GM18868 (cell line): Measurements from ENCODE around the gene EMID1.

Source experiments
- ATAC-seq: cut with Tn5 transposase; IDR thresholded peaks from one replicate; pipeline ENCODE4 v1.9.1; 2021; ENCODE audit warnings: mild to moderate bottlenecking, moderate library complexity; ENCODE audit not compliant: unreplicated experiment

Gene EMID1

DNA sequence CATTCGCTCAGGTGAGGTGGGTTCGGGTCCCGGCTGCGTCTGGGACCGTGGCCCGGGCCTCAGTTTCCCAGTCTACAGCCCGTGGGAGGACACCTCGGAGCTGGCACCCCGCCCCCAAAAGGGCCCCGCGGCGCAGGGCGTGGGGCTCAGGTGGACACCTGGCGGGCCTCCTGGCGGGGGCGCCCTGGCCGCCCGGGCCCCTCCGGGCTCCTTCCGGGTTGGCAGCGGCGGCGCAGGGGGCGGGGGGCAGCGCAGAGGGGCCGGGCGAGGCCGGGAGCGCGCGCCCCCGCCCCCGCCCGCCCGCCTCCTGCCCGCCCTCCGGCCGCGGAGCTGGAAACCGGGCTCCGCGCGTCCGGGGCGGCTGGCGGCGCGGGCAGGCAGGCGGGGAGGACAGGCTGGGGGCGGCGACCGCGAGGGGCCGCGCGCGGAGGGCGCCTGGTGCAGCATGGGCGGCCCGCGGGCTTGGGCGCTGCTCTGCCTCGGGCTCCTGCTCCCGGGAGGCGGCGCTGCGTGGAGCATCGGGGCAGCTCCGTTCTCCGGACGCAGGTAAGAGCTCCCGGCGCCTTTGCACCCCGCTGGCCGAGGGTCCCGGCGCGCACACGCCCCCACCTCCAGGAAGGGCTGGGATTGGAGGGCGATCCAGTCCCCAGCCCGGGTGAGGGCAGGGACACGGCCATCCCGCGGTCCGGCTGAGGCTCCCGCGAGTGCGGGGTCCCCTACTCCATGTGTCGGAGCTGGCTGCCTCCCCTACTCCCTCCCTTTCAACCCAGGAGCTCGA, at the start of gene EMID1:
Gene EMID1 (plus strand): TSS at position 303 of the 778 bp plus-strand sequence. CDS start 143 bp downstream, at position 446.
- ATAC-seq = no peak

DNA sequence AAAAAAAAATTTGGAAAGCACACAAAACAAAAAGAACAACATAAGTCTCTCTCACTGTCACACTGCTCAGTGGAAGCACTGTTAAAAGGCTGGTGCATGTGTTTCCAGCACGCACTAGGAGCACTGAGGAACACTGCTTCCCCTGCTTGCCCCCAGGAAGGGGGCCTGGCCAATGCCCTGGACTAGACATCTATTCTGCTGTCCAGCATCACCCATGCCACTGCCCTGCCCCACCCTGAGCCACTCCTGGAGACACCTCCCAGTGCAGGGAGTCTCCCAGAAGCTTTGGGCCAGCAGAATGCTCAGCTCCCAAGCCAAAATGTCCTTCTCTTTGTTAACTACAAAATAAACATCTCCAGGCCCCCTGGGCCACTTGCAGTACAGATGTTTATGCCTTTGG, 49.7 kb upstream of the EMID1 start:
- ATAC-seq = no peak

DNA sequence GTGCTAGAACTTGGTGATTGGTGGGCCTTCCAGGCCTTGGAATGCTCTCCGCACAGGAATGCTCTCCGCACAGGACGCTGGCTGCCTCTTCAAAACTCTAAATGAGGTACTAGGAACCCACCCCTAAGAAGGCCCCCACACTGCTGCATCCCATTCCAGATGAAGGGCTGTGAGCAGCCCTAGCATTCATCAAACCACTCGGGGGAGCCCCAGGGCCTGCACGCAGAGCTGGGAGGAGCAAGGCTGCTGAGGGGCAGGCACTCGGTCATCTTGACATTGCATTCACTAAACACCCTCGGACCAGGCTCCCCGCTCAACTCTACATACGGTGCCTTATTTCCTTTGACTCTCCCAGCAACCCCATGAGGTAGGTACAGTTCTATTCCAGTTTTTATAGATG, 49.2 kb upstream of the EMID1 start:
- no peak for ATAC-seq

DNA sequence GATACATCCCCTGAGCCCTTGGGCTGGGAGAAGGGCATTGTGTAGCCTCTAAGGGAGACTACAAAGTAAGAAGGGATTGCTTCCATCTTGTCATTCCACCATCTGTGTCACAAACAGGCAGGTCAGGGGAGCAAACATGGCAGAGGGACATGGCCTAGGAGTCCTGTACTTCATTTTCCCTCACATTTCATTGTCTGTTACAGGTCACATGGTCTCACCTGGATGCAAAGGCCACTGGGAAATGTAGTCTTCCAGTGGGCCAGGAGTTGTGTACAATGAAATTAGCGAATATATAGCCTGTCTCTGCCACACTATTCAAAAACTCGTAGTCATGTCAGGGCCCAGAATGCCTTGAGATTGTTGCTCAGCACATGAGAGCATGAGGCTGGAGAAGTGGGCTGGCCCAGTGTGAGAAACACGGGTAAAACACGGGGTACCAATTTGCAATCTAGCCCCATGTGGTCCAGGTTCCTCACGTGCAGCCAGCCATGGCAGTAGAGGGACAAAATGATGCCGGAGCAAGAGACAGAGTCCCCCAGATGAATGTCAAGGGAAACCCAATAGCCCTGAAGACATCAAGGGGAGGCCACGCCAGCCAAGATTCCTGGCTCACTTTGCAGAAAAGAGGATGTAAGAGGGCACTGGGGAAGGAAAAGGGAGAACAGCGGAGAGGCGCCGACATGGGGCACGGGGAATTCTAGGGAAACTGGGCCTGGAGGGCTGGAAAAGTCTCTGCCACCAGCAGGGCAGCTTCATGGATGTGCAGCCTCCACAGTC, 47.7 kb upstream of the EMID1 start:
- ATAC-seq = no peak

DNA sequence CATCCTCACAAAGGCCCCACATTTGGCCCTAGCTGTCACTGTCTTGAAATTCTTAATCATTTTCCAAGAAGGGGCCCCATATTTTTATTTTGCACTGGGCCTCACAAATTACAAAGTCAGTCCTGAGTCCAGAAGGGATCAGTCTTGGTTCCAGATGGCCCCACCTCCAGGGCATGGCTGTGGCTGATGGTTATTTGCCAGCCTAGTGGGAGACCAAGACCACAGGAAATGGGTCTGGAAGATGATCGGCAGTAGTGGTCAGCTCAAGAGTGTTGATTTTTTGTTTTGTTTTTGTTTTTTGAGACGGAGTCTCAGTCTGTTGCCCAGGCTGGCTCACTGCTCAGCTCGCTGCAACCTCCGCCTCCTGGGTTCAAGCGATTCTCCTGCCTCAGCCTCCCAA, 47.1 kb upstream of the EMID1 start:
- no peak for ATAC-seq

DNA sequence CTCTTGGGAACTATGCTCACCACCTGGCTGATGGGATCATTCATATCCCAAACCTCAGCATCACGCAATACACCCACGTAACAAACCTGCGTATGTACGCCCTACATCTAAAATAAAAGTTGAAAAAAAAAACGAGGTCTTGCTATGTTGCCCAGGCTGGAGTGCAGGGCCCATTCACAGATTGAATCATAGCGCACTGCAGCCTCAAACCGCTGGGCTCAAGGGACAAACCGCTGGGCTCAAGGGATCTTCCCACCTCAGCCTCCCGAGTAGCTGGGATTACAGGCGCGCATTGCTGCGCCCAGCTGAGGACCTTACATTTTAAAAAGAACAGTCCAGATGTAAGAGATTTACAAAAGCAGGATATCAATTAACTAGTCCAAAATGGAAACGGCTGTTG, 41.9 kb upstream of the EMID1 start:
- ATAC-seq = no peak

DNA sequence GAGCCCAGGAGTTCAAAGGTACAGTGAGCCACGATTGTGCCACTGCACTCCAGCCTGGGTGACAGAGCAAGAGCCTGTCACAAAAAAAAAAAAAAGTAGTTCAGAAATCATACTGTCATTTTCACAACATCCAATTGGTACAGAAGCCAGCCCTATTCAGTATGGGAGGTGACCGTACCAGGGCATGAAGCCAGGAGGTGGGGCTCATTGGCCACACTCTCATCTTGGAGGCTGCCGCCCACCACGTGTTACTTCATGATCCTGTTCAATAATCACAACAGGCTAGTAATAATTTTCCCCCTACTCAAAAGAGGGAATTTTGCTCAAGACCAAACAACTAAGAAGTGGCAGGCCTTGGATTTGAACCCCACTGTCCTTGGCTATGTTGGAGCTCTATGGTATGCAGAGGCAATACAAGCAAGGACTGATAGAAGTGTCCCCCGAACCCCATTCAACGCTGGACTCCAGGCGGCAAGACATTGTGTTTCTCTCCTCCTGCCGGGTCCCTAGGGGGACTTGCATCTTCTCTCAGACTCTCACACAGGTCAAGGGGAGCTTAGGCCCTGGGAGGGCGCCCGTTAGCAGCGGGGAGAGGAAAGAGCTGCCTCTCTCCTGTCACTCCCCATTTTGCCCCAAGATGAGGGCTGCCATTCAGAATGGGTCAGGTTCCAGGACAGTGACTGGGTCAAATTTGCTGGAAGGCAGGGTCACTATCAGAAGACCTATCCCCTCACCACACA, 40.2 kb upstream of the EMID1 start:
- ATAC-seq = no peak

DNA sequence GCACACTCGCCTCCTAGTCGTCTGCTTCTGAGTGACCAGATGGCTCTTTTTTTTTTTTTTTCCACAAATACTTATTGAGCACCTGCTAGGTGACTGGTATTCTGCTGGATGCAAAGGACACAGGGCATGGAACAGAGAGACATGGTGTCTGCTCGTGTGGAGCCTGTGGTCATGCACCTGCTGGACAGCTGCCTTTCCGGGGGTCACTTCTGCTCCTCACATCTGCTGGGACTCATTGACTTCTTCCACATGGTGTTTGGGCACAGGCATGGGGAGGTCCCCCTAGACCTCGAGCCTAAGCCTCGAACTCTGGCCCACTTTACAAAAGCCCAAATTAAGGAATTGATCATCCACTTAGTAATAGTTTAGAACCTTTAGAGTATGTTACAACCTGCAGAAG, 39.5 kb upstream of the EMID1 start:
- ATAC-seq = no peak

DNA sequence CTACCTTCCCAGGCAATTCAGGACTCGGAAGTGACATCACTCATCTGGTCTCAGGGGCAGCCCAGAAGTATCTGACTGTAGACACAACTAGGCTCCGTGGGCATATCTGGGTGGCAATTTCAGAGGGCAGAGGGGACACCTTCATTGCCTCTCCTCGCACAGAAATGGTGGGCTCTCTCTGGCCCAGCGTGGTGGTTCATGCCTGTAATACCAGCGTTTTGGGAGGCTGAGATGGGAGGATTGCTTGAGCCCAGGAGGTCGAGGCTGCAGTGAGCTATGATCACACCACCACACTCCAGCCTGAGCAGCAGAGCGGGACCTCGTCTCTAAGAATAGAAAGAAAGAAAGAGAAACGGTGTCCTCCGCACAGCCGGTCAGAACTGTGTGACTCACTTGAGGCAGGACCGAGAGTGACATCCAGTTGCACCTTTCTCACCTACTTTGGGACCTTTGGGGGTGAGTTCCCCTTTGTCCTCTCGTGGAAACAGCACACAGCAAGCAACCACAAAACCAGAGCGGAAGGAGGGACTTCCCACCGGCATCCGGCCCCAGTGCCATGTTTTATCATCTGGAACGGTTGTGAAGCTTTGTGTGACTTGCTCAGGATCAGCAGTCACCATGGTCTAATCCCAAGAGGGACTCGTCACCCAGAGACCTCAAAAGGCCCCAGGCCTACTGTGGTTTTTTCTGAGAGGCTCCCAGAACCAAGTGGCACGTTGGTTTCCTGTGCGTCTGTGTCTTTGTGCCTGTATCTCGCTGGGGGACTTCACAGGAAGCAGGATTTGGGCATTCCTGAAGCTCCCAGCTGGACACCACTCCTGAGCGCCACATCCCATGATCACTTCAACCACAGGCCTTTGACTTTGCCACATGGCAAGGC, 38.4 kb upstream of the EMID1 start:
- peak; percentile 86 for ATAC-seq

DNA sequence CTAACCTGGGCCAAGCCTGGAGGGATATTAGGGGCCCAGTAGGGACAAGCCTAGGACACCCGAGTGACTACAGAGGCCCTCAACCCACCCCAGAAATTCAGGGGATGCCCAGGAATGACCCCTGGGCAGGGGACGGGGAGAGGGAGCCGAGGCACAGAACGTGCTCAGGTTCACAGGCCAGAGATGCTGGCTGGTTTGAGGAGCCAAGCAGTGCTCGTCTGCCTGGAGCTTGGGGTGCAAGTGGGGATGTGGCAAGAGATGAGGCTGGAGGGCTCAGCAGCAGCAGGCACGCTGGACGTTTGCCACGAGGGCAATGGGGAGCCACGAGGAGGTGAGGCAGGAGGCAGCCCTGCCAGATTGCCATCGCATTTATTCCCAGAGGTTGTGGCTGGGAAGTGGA, 34.0 kb upstream of the EMID1 start:
- no peak for ATAC-seq

DNA sequence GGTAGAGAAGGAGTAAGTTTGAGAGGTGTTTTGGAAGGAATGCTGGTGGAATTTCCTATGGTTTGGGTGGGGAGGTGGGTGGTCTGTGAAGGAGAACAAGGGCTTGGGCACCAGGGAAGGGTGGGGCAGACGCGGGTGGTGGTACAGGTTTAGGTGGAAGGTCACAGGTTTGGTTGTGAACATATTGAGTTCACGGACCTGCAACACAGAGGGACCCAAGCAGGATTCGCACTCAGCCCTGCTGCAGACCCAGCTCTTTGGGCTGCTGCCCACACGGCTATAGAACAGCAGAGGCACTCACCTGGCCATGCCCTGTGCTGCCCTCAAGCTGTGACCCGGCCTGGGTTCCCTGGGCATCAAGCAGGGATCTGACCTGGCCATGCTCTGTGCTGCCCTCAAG, 33.5 kb upstream of the EMID1 start:
- no peak for ATAC-seq

DNA sequence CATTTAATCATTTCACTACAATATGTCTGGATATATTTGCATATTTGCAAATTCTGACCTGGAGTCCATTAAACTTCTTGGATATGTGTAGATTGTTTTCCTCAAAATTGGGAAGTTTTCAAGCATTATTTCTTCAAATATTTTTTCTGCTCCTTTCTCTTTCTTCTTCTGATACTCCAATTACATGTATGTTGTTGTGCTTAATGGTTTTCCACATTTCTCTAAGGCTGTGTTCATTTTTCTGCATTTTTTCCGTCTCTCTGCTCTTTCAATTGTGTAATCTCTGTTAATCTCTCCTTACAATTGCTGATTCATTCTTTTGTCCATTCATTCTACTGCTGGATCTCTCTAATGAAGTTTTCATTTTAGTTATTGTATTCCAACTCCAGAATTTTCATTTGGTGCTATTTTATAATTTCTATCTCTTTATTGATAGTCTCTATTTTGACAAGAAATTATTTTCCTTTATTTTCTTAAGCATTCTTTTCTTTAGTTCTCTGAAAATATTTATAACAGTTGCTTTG, 30.3 kb upstream of the EMID1 start:
- no peak for ATAC-seq

DNA sequence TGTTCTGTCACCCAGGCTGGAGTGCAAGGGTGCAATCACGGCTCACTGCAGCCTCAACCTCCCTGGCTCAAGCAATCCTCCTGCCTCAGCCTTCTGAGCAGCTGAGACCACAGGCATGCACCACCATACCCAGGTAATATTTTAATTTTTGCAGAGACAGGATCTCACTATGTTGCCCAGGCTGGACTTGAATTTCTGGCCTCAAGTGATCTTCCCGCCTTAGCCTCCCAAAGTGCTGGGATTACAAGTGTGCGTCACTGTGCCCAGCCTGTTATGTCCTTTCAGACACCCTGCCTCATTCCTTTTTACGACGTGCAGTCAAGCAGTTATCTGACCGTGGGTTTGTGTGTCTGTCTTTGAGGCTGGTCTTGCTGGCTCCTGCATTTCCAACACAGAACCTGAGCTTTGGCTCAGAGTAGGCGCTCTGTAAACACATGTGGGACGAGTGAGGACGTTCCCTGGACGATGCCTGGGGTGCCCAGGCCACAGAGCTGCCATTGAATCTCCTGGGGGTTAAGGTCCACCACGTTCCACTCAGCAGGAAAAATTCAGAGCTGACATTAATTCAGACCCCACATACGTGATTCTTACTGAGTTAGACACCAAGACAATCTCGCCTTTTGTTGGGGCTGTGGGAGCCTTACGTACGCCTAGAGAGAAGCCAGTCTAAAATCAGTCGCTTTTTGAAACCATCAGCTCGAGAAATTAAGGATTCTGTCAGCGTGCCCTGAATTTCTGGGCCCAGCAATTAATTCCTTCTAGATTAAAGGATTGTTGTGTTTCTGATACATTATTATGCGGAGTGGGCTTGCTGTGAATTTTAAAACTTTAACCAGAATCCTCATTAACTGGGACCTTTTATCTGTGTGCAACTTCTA, 21.5 kb upstream of the EMID1 start:
- no peak for ATAC-seq

DNA sequence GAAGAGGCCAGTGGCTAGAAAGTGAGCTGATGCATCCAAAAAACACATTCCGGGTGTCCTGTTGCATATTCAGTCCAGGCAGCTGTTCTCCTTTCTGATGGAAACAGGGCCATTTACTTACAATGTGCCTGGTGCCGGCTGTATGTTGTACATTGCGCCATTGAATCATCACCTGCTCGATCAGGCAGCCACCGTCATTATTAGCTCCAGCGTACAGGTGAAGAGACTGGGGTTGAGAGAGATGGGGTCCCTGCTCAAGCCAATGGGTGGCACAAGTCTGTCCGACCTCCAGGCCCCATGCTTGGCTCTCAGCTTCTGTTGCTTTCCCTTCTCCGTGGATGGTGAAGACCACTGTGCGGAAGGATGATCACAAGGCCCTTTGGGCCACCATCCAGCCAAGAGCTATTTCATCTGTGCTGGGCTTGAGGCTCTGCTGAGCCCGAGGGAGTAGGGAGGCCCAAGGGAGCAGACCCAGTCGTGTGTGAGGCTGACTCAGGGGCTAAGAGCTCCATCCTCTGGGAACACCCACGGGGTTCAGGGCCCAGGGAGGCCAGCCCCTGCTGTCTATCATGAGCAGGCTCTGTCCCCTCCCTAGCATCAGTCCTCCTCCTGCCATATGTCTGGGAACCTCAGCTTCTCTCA, 20.7 kb upstream of the EMID1 start:
- ATAC-seq = no peak

DNA sequence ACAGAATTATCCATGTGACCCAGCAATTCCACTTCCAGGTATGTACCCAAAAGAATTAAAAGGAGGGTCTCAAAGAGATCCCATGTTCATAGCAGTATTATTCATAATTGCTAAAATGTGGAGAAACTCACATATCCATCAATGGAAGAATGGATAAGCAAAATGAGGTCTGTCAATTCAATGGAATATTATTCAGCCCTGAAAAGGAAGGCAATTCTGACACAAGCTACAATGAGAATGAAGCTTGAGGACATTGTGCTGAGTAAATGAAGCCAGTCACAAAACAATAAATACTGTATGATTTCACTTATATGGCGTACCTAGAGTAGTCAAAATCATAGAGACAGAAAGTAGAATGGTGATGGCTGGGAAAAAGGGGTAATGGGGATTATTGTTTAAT, 19.4 kb upstream of the EMID1 start:
- no peak for ATAC-seq

DNA sequence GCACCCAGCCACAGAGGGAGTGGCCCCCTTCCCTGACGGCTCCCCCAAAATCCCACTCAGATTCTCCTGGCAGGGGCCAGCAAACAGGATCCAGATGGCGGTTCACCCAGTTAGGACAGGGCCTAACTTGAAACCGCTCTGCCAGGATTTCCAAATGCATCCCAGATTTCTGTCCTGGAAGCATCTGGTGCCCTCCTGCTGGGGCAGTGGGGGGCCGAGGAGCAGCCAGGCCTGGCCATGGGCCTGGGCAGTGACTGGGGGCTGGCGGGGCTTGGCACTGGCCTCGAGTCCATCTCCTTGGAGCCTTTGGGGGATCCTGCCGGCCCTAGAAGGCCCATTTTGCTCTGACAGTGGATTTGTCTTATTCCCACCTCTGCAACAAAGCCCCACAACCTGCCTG, 17.9 kb upstream of the EMID1 start:
- no peak for ATAC-seq

DNA sequence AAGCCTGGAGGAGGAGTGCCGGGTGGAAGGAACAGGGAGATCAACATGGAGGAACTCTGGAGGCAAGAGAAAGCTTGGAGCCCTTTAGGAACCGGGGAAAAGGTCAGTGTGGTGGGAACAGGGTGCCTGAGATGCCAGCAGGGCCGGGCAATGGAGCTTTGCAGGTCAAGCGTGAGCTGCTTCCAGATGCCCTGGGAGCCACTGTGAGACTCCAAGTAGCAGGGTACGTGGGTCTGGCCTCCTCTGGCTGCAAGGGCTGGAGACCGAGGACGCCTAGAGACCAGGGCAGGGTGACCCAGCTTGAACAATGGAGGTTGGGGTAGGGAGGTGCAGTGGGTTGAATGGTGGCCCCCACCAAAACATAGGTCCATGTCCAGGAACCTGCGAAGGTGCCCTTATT, 15.6 kb upstream of the EMID1 start:
- ATAC-seq = no peak

DNA sequence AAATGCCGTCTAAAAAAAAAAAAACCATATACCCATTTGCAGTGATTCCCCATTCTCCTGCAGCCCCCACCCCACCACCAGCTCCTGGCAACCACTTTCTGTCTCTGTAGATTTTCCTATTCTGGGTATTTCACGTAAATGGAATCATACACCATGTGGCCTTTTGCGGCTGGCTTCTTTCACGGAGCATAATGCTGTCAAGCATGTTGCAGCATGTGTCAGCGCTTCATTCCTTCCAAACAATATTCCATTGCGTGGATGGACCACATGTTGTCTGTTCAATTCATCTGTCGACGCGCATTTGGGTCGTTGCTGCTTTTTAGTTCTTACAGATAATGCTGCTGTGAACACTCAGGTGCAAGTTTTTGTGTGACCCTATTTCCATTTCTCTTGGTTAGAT, 14.8 kb upstream of the EMID1 start:
- ATAC-seq = no peak

DNA sequence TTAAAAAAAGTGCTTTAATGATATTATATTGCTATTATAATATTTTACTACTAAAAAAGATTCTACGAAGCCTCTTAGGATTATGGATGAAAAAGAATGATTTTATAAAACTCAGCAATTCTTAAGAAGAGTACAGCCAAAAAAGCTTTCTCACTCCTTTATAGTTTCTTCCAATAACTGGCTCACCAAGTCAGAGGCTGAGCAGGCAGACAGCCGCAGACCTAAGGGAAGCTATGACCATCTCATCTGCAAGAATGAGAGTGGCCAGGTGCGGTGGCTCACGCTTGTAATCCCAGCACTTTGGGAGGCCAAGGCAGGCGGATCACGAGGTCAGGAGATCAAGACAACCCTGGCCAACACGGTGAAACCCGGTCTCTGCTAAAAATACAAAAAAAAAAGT, 12.7 kb upstream of the EMID1 start:
- no peak for ATAC-seq
